H1 (cell line): ENCODE data around the gene INAFM2. TPM values are rescaled to one million over a fixed set of nuclear protein-coding genes. Genes with fewer than 3 reads are reported as not detected.

Source experiments
- CTCF ChIA-PET: fragments of 300-600 bp; sonication (Branson Sonifier 250); formaldehyde crosslinking; loops from one replicate; lab custom pipeline; 2021; ENCODE audit not compliant: partially characterized antibody; lab: Charles Lee
- POLR2A ChIA-PET: fragments of 300-600 bp; sonication (Branson Sonifier 250); formaldehyde crosslinking; loops from one replicate; lab custom pipeline; 2021; ENCODE audit warnings: inconsistent platforms; ENCODE audit not compliant: partially characterized antibody; lab: Charles Lee
- DNase-seq, 2 experiments: peaks; one replicate each; pipeline versions ENCODE4 v3.0.0 to v3.0.0-alpha.2; 2010 to 2022; ENCODE audit warnings: low spot score in 2 of 2, low read depth in 1 of 2, mixed read lengths in 1 of 2
- FAIRE-seq: peaks from 2 replicates; lab custom pipeline; 2011; peaks lifted over from hg19 to GRCh38; lab: Jason Lieb, UNC
- H2AFZ ChIP-seq: 2 replicates; pipeline ENCODE4 v1.8.1; 2012; ENCODE audit warnings: low read length, inconsistent platforms
- H2AK5ac ChIP-seq: 2 replicates; pipeline ENCODE4 v1.6.1; 2013; ENCODE audit warnings: low read depth, low read length
- H2BK120ac ChIP-seq: replicated peaks from 2 replicates; pipeline ENCODE3; 2013; ENCODE audit warnings: low read depth, low read length, inconsistent platforms
- H2BK12ac ChIP-seq: 2 replicates; pipeline ENCODE4 v1.6.1; 2013; ENCODE audit warnings: low read depth, low read length
- H2BK15ac ChIP-seq: 2 replicates; pipeline ENCODE4 v1.6.1; 2013; ENCODE audit warnings: low read length
- H2BK20ac ChIP-seq: 2 replicates; pipeline ENCODE4 v1.6.1; 2013; ENCODE audit warnings: low read length
- H2BK5ac ChIP-seq: 2 replicates; pipeline ENCODE4 v1.6.1; 2013; ENCODE audit warnings: low read depth, low read length
- H3K14ac ChIP-seq: 2 replicates; pipeline ENCODE4 v1.6.1; 2013; ENCODE audit warnings: inconsistent platforms; ENCODE audit not compliant: insufficient read length
- H3K18ac ChIP-seq: 2 replicates; pipeline ENCODE4 v1.6.1; 2013; ENCODE audit warnings: low read length; ENCODE audit errors: extremely low read depth
- H3K23ac ChIP-seq: 2 replicates; pipeline ENCODE4 v1.6.1; 2013; ENCODE audit warnings: inconsistent platforms; ENCODE audit not compliant: insufficient read length
- H3K23me2 ChIP-seq: 2 replicates; pipeline ENCODE4 v1.6.1; 2013; ENCODE audit warnings: low read depth, low read length
- H3K27ac ChIP-seq: 2 replicates; pipeline ENCODE4 v1.6.1; 2011; ENCODE audit warnings: low read depth, low read length, inconsistent platforms
- H3K27me3 ChIP-seq, 4 experiments: replicated peaks in 1 of 4; 1 replicate in 1 of 4; 2 replicates in 3 of 4; pipeline versions ENCODE4 v1.6.1 to v1.8.1; 2011 to 2013; ENCODE audit warnings: low read length in 3 of 4, mild to moderate bottlenecking in 3 of 4, inconsistent platforms in 2 of 4, mixed read lengths in 2 of 4, moderate library complexity in 1 of 4; ENCODE audit not compliant: control insufficient read depth in 3 of 4, insufficient read depth in 3 of 4; ENCODE audit errors: extremely low read depth in 1 of 4
- H3K36me3 ChIP-seq, 4 experiments: 2 replicates each; pipeline versions ENCODE4 v1.6.1 to v1.8.1; 2011 to 2013; ENCODE audit warnings: mild to moderate bottlenecking in 4 of 4, low read length in 3 of 4, moderate library complexity in 2 of 4, control low read depth in 1 of 4, inconsistent platforms in 1 of 4; ENCODE audit not compliant: insufficient read depth in 4 of 4, control insufficient read depth in 2 of 4
- H3K4ac ChIP-seq: replicated peaks from 2 replicates; pipeline ENCODE3; 2013; ENCODE audit warnings: low read length, low read depth, mixed read lengths, inconsistent platforms; ENCODE audit not compliant: insufficient read length
- H3K4me1 ChIP-seq, 4 experiments: replicated peaks in 1 of 4; 1 replicate in 1 of 4; 2 replicates in 3 of 4; pipeline versions ENCODE4 v1.6.1 to v1.8.1; 2011 to 2013; ENCODE audit warnings: low read length in 3 of 4, inconsistent platforms in 2 of 4, mixed read lengths in 1 of 4; ENCODE audit not compliant: insufficient read depth in 4 of 4, control insufficient read depth in 3 of 4
- H3K4me2 ChIP-seq, 2 experiments: 2 replicates each; pipeline versions ENCODE4 v1.6.1 to v1.8.1; 2011 to 2013; ENCODE audit warnings: low read depth in 2 of 2, low read length in 2 of 2, control low read depth in 1 of 2, inconsistent platforms in 1 of 2, mild to moderate bottlenecking in 1 of 2; ENCODE audit not compliant: insufficient read depth in 1 of 2
- H3K4me3 ChIP-seq, 4 experiments: fragments of 200-600, 300-600 bp in 1 of 4; sonication (generic), shearing (Covaris generic), sonication (Bioruptor Twin) in 1 of 4; 2 replicates each; pipeline versions ENCODE4 v1.5.1 to v1.8.1; 2011 to 2016; ENCODE audit warnings: low read length in 4 of 4, low read depth in 3 of 4, control low read depth in 2 of 4, inconsistent platforms in 2 of 4, mild to moderate bottlenecking in 2 of 4, mixed read lengths in 1 of 4, moderate library complexity in 1 of 4; ENCODE audit not compliant: insufficient read depth in 2 of 4; ENCODE audit errors: extremely low read depth in 1 of 4
- H3K56ac ChIP-seq: replicated peaks from 2 replicates; pipeline ENCODE3; 2013; ENCODE audit warnings: low read depth, mild to moderate bottlenecking, mixed read lengths, low read length, inconsistent platforms; ENCODE audit not compliant: insufficient read length
- H3K79me1 ChIP-seq: 2 replicates; pipeline ENCODE4 v1.6.1; 2013; ENCODE audit warnings: low read depth, low read length, control low read depth
- H3K79me2 ChIP-seq, 2 experiments: 2 replicates each; pipeline versions ENCODE4 v1.6.1 to v1.8.1; 2012 to 2013; ENCODE audit warnings: low read length in 2 of 2, mild to moderate bottlenecking in 2 of 2, inconsistent platforms in 1 of 2; ENCODE audit not compliant: insufficient read depth in 2 of 2, control insufficient read depth in 1 of 2
- H3K9ac ChIP-seq, 4 experiments: replicated peaks in 1 of 4; 1 replicate in 1 of 4; 2 replicates in 3 of 4; pipeline versions ENCODE4 v1.6.1 to v1.8.1; 2011 to 2013; ENCODE audit warnings: low read depth in 3 of 4, low read length in 3 of 4, control low read depth in 2 of 4, mild to moderate bottlenecking in 2 of 4, moderate library complexity in 2 of 4, inconsistent platforms in 1 of 4; ENCODE audit errors: extremely low read depth in 1 of 4
- H3K9me3 ChIP-seq, 2 experiments: 2 replicates each; pipeline versions ENCODE4 v1.6.1 to v1.8.1; 2012 to 2013; ENCODE audit warnings: mild to moderate bottlenecking in 2 of 2, moderate library complexity in 2 of 2, control low read depth in 1 of 2, inconsistent platforms in 1 of 2, low read depth in 1 of 2, low read length in 1 of 2, mixed read lengths in 1 of 2; ENCODE audit not compliant: insufficient read depth in 2 of 2
- H4K20me1 ChIP-seq, 2 experiments: replicated peaks in 1 of 2; 2 replicates each; pipeline versions ENCODE3 to v1.8.1; 2011 to 2013; ENCODE audit warnings: inconsistent platforms in 2 of 2, low read length in 2 of 2, mild to moderate bottlenecking in 1 of 2; ENCODE audit not compliant: insufficient read depth in 2 of 2, control insufficient read depth in 1 of 2
- H4K5ac ChIP-seq: 2 replicates; pipeline ENCODE4 v1.6.1; 2013; ENCODE audit warnings: low read length, low read depth, mixed read lengths, inconsistent platforms; ENCODE audit not compliant: insufficient read length
- H4K8ac ChIP-seq: 2 replicates; pipeline ENCODE4 v1.8.0; 2013; ENCODE audit warnings: mild to moderate bottlenecking, moderate library complexity, low read length, inconsistent platforms; ENCODE audit not compliant: insufficient read depth; ENCODE audit errors: extremely low read depth
- H4K91ac ChIP-seq: replicated peaks from 2 replicates; pipeline ENCODE3; 2013; ENCODE audit warnings: low read length, mixed read lengths, inconsistent platforms; ENCODE audit not compliant: insufficient read length
- BCL11A ChIP-seq, 2 experiments: IDR thresholded peaks; one replicate each; pipeline ENCODE4 v1.6.1; 2011; ENCODE audit warnings: low read depth in 2 of 2, low read length in 2 of 2, mild to moderate bottlenecking in 2 of 2
- CHD1 ChIP-seq: IDR thresholded peaks from 2 replicates; pipeline ENCODE4 v1.6.1; 2012; ENCODE audit warnings: low read depth, low read length, improper control_type of control experiment
- GABPA ChIP-seq: IDR thresholded peaks from 2 replicates; pipeline ENCODE4 v1.6.1; 2011; ENCODE audit warnings: mild to moderate bottlenecking, low read length, moderate library complexity, borderline replicate concordance; ENCODE audit not compliant: insufficient read depth
- KDM1A ChIP-seq: fragments of 200-600, 300-600 bp; sonication (generic); IDR thresholded peaks from 2 replicates; pipeline ENCODE4 v1.7.1; 2016; ENCODE audit warnings: mild to moderate bottlenecking, low read length, borderline replicate concordance
- NANOG ChIP-seq: IDR thresholded peaks from 2 replicates; pipeline ENCODE4 v1.6.1; 2011; ENCODE audit warnings: low read length, low read depth, mild to moderate bottlenecking, inconsistent platforms; ENCODE audit not compliant: insufficient read depth, poor library complexity, severe bottlenecking
- RFX5 ChIP-seq: IDR thresholded peaks from 2 replicates; pipeline ENCODE4 v1.6.1; 2011; ENCODE audit warnings: low read depth, low read length, improper control_type of control experiment, borderline replicate concordance
- SIX5 ChIP-seq: IDR thresholded peaks from 2 replicates; pipeline ENCODE4 v1.6.1; 2011; ENCODE audit warnings: mild to moderate bottlenecking, low read depth, low read length
- TBP ChIP-seq: IDR thresholded peaks from 2 replicates; pipeline ENCODE4 v1.6.1; 2011; ENCODE audit warnings: low read depth, low read length, improper control_type of control experiment
- USF2 ChIP-seq: IDR thresholded peaks from 2 replicates; pipeline ENCODE4 v1.6.1; 2011; ENCODE audit warnings: low read length, improper control_type of control experiment
- WGBS, 2 experiments: shearing (Covaris generic) in 1 of 2; methylation state at CpG; one replicate each; pipeline versions ENCODE4 v1.1.6 to v1.1.7; 2013 to 2015; ENCODE audit warnings: low lambda C conversion rate in 2 of 2, mixed read lengths in 2 of 2, inconsistent platforms in 1 of 2, low coverage in 1 of 2, missing lambda C conversion rate in 1 of 2; ENCODE audit not compliant: insufficient replicate concordance in 2 of 2, insufficient coverage in 1 of 2, insufficient read length in 1 of 2; ENCODE audit errors: extremely low coverage in 1 of 2, missing lambda C conversion rate in 1 of 2; 5-methylcytosine and 5-hydroxymethylcytosine counted together
- polyA plus RNA-seq, 7 experiments: library from polyadenylated mRNA; depleted of rRNA in 3 of 7; stranded (reverse) in 5 of 7; unstranded in 2 of 7; fragments of >200 nt in 5 of 7; fragments of 200-250 nt in 2 of 7; gene quantifications; 1 replicate in 5 of 7; 2 replicates in 1 of 7; 4 replicates in 1 of 7; pipeline versions ENCODE4 v1.2.1 to v1.2.3, GENCODE V29; 2011 to 2013; ENCODE audit warnings: missing spikeins in 2 of 7, mixed read lengths in 2 of 7
- total RNA-seq: library from RNA; stranded (reverse); fragmentation: NEBNext Ultra II Directional; extraction: Animal tissue kit (Norgen Biotek cat#: 25700); gene quantifications from 2 replicates; pipeline ENCODE4 v1.2.1, GENCODE V29; 2021

The INAFM2 gene
- total and polyA plus RNA-seq, 2 of the 8 experiments (the other 6 are each of a cell fraction or from before 2014, with no cell fraction given): 15.3 to 35.1 TPM

GRCh38 chr15:40290545-40290917, 33.0 kb upstream of the INAFM2 start:
- DNase-seq: peak in 1 of 2 experiments; percentile 51
- Histone ChIP-seq H2BK20ac (0 out of 2 replicates have a peak overlapping the region, but pooled peaks have one; percentile 9), H3K18ac (no peak overlapping the region), H3K36me3 (no peaks in the 10 kb centered on the region), H3K23me2 (peaks cover 3% of the 10 kb centered on the region; the same call in 1 of the 2 replicates), H2BK12ac (peak overlapping the region; percentile 91; the same call in 1 of the 2 replicates), H2AFZ (peak overlapping the region; percentile 36; the same call in 1 of the 2 replicates), H2AK5ac (no peak overlapping the region), H3K56ac (no peak overlapping the region), H3K4me1 (peaks cover 3 to 33% (median 19%) of the 10 kb centered on the region in 4 experiments), H4K91ac (peak overlapping the region; percentile 32), H3K9me3 (no peaks in the 10 kb centered on the region), H3K79me2 (no peaks in the 10 kb centered on the region), H4K5ac (no peak overlapping the region), H2BK120ac (peak overlapping the region; percentile 11), H3K23ac (no peak overlapping the region), H3K14ac (no peak overlapping the region), H3K4ac (peak overlapping the region; percentile 12), H3K4me2 (peak overlapping the region; percentile 38 to 54; a peak in 2 of 4 replicates), H2BK15ac (0 out of 2 replicates have a peak overlapping the region, but pooled peaks have one; percentile 24), H3K27me3 (peaks cover 16 to 52% (median 36%) of the 10 kb centered on the region in 4 experiments; a peak in 6 of 7 replicates), H2BK5ac (no peak overlapping the region; the same call in 1 of the 2 replicates), H3K79me1 (no peaks in the 10 kb centered on the region; the same call in 1 of the 2 replicates), H3K9ac (no peak overlapping the region), H4K20me1 (peaks cover 0 to 1% of the 10 kb centered on the region in 2 experiments), H3K27ac (no peak overlapping the region), H3K4me3 (peak overlapping the region in 1 of 4 experiments; percentile 54; a peak in 2 of 8 replicates), H4K8ac (no peak overlapping the region; the same call in 1 of the 2 replicates)
- FAIRE-seq: no peak
- POLR2A ChIA-PET: interaction anchor here (0.7 to 5.4 kb wide), 15 partner anchors 8 to 130 kb away, joined by 3 to 46 read pairs (median 4); partner anchors contain the start of genes ANKRD63, INAFM2 and PLCB2
- CTCF ChIA-PET: interaction anchor here (0.5 to 16.2 kb wide), 11 partner anchors 15 to 251 kb away, joined by 3 to 518 read pairs (median 5); partner anchors contain the start of genes CCDC9B, INAFM2 and PLCB2
- WGBS, 2 experiments: 20% methylated on average over 12 of the region's 12 CpGs; no CpG with 5 or more reads in 1 of the 2 experiments
- TF ChIP-seq RFX5: no peak
- TF ChIP-seq NANOG: no peak
- no peak for TF ChIP-seq GABPA
- TF ChIP-seq KDM1A: no peak
- TF ChIP-seq CHD1: no peak
- no peak for TF ChIP-seq SIX5
- TF ChIP-seq TBP: no peak
- no peak for TF ChIP-seq BCL11A (IDR thresholded peaks at IDR 0.05; ENCODE audit: low read depth in 2 of 2, low read length in 2 of 2)
- TF ChIP-seq USF2: no peak
